Fibroblast of villous mesenchyme (primary cell): Measurements from ENCODE around the gene PLPP1. TPM values are rescaled to one million over a fixed set of nuclear protein-coding genes. Genes with fewer than 3 reads are reported as not detected.

Experiments used
- DNase-seq: peaks from one replicate; pipeline ENCODE4 v3.0.0-alpha.2; 2010; ENCODE audit warnings: low read depth
- H3K4me3 ChIP-seq: 2 replicates; pipeline ENCODE4 v1.5.1; 2011; ENCODE audit warnings: low read depth, mild to moderate bottlenecking, low read length
- CTCF ChIP-seq: IDR thresholded peaks from 2 replicates; pipeline ENCODE4 v1.5.1; 2012; ENCODE audit warnings: low read depth, mild to moderate bottlenecking, low read length; ENCODE audit not compliant: insufficient read depth
- total RNA-seq: library from RNA; depleted of rRNA; stranded (reverse); fragments of >200 nt; gene quantifications from 2 replicates; pipeline ENCODE4 v1.2.3, GENCODE V29; 2012

Gene PLPP1
- total RNA-seq, 1 donor = 97.6 TPM

- DNase-seq = peak; percentile 25
These were observed 34.1 kb upstream of the PLPP1 start for GRCh38 chr5:55568654-55569512.

GRCh38 chr5:55564721-55565120 lies 30.0 kb upstream of the PLPP1 start:
- no peak overlapping the region for H3K4me3 ChIP-seq
- DNase-seq = no peak
- no peak for TF ChIP-seq CTCF

More at GRCh38 chr5:55568654-55569512, 34.1 kb upstream of the PLPP1 start:
- no peak overlapping the region for H3K4me3 ChIP-seq
- no peak for TF ChIP-seq CTCF

GRCh38 chr5:55558484-55558883 lies 23.7 kb upstream of the PLPP1 start:
- no peak for DNase-seq
- TF ChIP-seq CTCF = no peak
- no peak overlapping the region for H3K4me3 ChIP-seq

- H3K4me3 ChIP-seq = no peak overlapping the region
- no peak for DNase-seq
- TF ChIP-seq CTCF = no peak
These were observed 22.4 kb upstream of the PLPP1 start for GRCh38 chr5:55557123-55557522.

GRCh38 chr5:55554585-55555202 lies 19.9 kb upstream of the PLPP1 start:
- no peak for TF ChIP-seq CTCF
- DNase-seq = no peak
- H3K4me3 ChIP-seq = no peak overlapping the region

GRCh38 chr5:55551904-55552303 lies 17.1 kb upstream of the PLPP1 start:
- DNase-seq = no peak
- no peak overlapping the region for H3K4me3 ChIP-seq
- TF ChIP-seq CTCF = no peak
